Measurements from ENCODE around the gene PCYT2. TPM values are rescaled to one million over a fixed set of nuclear protein-coding genes. Genes with fewer than 3 reads are reported as not detected.
A peak's percentile ranks its signal among the peaks of the same experiment; 100 is the strongest.

PCYT2 gene
- total and polyA plus RNA-seq, 2 donors (not counting 3 experiments of a cell fraction or from before 2014, with no cell fraction given) = 52.0 to 57.1 TPM

GRCh38 chr17:81867991-81868673, 43.1 kb downstream of the PCYT2 start:
- FAIRE-seq = no peak
- H3K4me2 ChIP-seq (ENCODE audit: insufficient read depth, low read length) = no peak overlapping the region

GRCh38 chr17:81867170-81867990, 43.8 kb downstream of the PCYT2 start:
- intact Hi-C loops (cut with micrococcal nuclease) = no loop called here
- no peak for TF ChIP-seq MAX (IDR thresholded peaks at IDR 0.05; ENCODE audit: insufficient read depth, insufficient read length)
- TF ChIP-seq GATA2 (IDR thresholded peaks at IDR 0.05; ENCODE audit: insufficient read depth, insufficient read length, low read depth, low read length) = no peak
- no peak for TF ChIP-seq POLR2AphosphoS5 (IDR thresholded peaks at IDR 0.05; ENCODE audit: insufficient read depth, low read depth, low read length)
- peak; percentile 27 for TF ChIP-seq POLR2A (IDR thresholded peaks at IDR 0.05; ENCODE audit: low read depth, low read length)
- no peak for TF ChIP-seq EZH2 (IDR thresholded peaks at IDR 0.05; ENCODE audit: borderline replicate concordance, low read depth, low read length, severe bottlenecking)
- no peak for TF ChIP-seq FOS (IDR thresholded peaks at IDR 0.05; ENCODE audit: borderline replicate concordance, insufficient read depth, low read length)
- no peak for TF ChIP-seq CTCF (IDR thresholded peaks at IDR 0.05; ENCODE audit: extremely low read depth in 1 of 2, insufficient read depth in 1 of 2, low read depth in 1 of 2, low read length in 2 of 2)
- TF ChIP-seq MYC (IDR thresholded peaks at IDR 0.05; ENCODE audit: low read depth, low read length) = no peak
- TF ChIP-seq JUN (IDR thresholded peaks at IDR 0.05; ENCODE audit: borderline replicate concordance, insufficient read depth, insufficient read length, low read depth) = no peak
- peaks cover 17% of the 10 kb centered on the region for H3K4me1 ChIP-seq (ENCODE audit: control insufficient read depth, extremely low read depth, insufficient read depth, low read length)
- no peak overlapping the region for H3K9ac ChIP-seq (replicated peaks; ENCODE audit: extremely low read depth, insufficient read depth, low read length)
- no peak for DNase-seq (ENCODE audit: low read depth, low spot score)
- dilution Hi-C loops (cut with MboI; ENCODE audit: extremely low pct_ligation_motif_present, low sequenced_read_pairs) = no loop called here
- H3K36me3 ChIP-seq (ENCODE audit: control insufficient read depth in 2 of 2, extremely low read depth in 1 of 2, insufficient read depth in 2 of 2, low read length in 2 of 2) = peaks cover 6 to 19% of the 10 kb centered on the region in 2 experiments
- H3K4me2 ChIP-seq (ENCODE audit: insufficient read depth, low read length) = no peak overlapping the region
- no peaks in the 10 kb centered on the region for H3K27me3 ChIP-seq (ENCODE audit: control insufficient read depth in 2 of 2, insufficient read depth in 2 of 2, low read length in 2 of 2)
- H3K4me3 ChIP-seq (replicated peaks in 1 of 3; ENCODE audit: insufficient read depth in 1 of 3, low read depth in 1 of 3, low read length in 3 of 3) = no peak overlapping the region
- BruUV-seq (replicated peaks) = no TSS peak
- H3K79me2 ChIP-seq (ENCODE audit: control insufficient read depth, insufficient read depth, low read length) = peaks cover 27% of the 10 kb centered on the region
- H3K9me3 ChIP-seq (replicated peaks; ENCODE audit: control insufficient read depth, insufficient read depth, low read length) = no peaks in the 10 kb centered on the region
- FAIRE-seq = no peak
- ChIA-PET POLR2A (no interaction called here), CTCF (no interaction called here)
- no peaks in the 10 kb centered on the region for H4K20me1 ChIP-seq (replicated peaks; ENCODE audit: control insufficient read depth, extremely low read depth, insufficient read depth, low read length)
- no peaks in the 10 kb centered on the region for H3K9me1 ChIP-seq (replicated peaks; ENCODE audit: control insufficient read depth, extremely low read depth, insufficient read depth, low read length)
- no peak overlapping the region for H2AFZ ChIP-seq (ENCODE audit: low read depth, low read length)
- no peak overlapping the region for H3K27ac ChIP-seq (ENCODE audit: insufficient read depth, low read depth, low read length)

More at GRCh38 chr17:81867991-81868673, 43.1 kb downstream of the PCYT2 start:
- ChIA-PET POLR2A (no interaction called here), CTCF (interaction anchor here (1.6 to 3.0 kb wide), 2 partner anchors 29 to 154 kb away, joined by 4 to 16 read pairs; partner anchors contain the start of genes CENPX and LRRC45)
- no peaks in the 10 kb centered on the region for H4K20me1 ChIP-seq (replicated peaks; ENCODE audit: control insufficient read depth, extremely low read depth, insufficient read depth, low read length)
- no peaks in the 10 kb centered on the region for H3K27me3 ChIP-seq (ENCODE audit: control insufficient read depth in 2 of 2, insufficient read depth in 2 of 2, low read length in 2 of 2)
- H3K4me1 ChIP-seq (ENCODE audit: control insufficient read depth, extremely low read depth, insufficient read depth, low read length) = peaks cover 17% of the 10 kb centered on the region
- no peak for DNase-seq (ENCODE audit: low read depth, low spot score)
- dilution Hi-C loops (cut with MboI; ENCODE audit: extremely low pct_ligation_motif_present, low sequenced_read_pairs) (no loop called here), intact Hi-C loops (cut with micrococcal nuclease) (no loop called here)
- H3K4me3 ChIP-seq (replicated peaks in 1 of 3; ENCODE audit: insufficient read depth in 1 of 3, low read depth in 1 of 3, low read length in 3 of 3) = no peak overlapping the region
- BruUV-seq (replicated peaks) = TSS peak; percentile 36
- no peak overlapping the region for H2AFZ ChIP-seq (ENCODE audit: low read depth, low read length)
- no peak overlapping the region for H3K9ac ChIP-seq (replicated peaks; ENCODE audit: extremely low read depth, insufficient read depth, low read length)
- no peaks in the 10 kb centered on the region for H3K9me3 ChIP-seq (replicated peaks; ENCODE audit: control insufficient read depth, insufficient read depth, low read length)
- H3K27ac ChIP-seq (ENCODE audit: insufficient read depth, low read depth, low read length) = no peak overlapping the region
- H3K9me1 ChIP-seq (replicated peaks; ENCODE audit: control insufficient read depth, extremely low read depth, insufficient read depth, low read length) = no peaks in the 10 kb centered on the region
- TF ChIP-seq POLR2A (IDR thresholded peaks at IDR 0.05; ENCODE audit: low read depth, low read length) = peak; percentile 3
- no peak for TF ChIP-seq MAX (IDR thresholded peaks at IDR 0.05; ENCODE audit: insufficient read depth, insufficient read length)
- peaks cover 25% of the 10 kb centered on the region for H3K79me2 ChIP-seq (ENCODE audit: control insufficient read depth, insufficient read depth, low read length)
- peaks cover 6 to 19% of the 10 kb centered on the region in 2 experiments for H3K36me3 ChIP-seq (ENCODE audit: control insufficient read depth in 2 of 2, extremely low read depth in 1 of 2, insufficient read depth in 2 of 2, low read length in 2 of 2)

Measured in endothelial cell of umbilical vein (primary cell).